HEK293 (cell line): ENCODE results near the gene B4GALT2.
A peak's percentile ranks its signal among the peaks of the same experiment; 100 is the strongest.

ENCODE experiments used
- CTCF ChIA-PET: fragments of 350-600 bp; formaldehyde crosslinking; extraction: SDS; loops from one replicate; lab custom pipeline; 2021; ENCODE audit warnings: antibody characterized with exemption; lab: Yijun Ruan, JAX
- POLR2A ChIA-PET: fragments of 300-600 bp; formaldehyde crosslinking; extraction: SDS; loops from one replicate; lab custom pipeline; 2020; ENCODE audit warnings: antibody characterized with exemption, inconsistent platforms; lab: Yijun Ruan, JAX
- H3K27ac ChIP-seq: fragments of 200-500 bp; sonication (Bioruptor generic); 2 replicates; pipeline ENCODE4 v1.5.1; 2014; ENCODE audit warnings: low read depth, low read length, control low read depth, inconsistent platforms; ENCODE audit errors: extremely low read depth
- H3K36me3 ChIP-seq, 2 experiments: fragments of 200-500 bp in 1 of 2; sonication (Bioruptor generic) in 1 of 2; 1 replicate in 1 of 2; 2 replicates in 1 of 2; pipeline ENCODE4 v1.5.1; 2014 to 2017; ENCODE audit warnings: inconsistent platforms in 2 of 2, low read length in 2 of 2; ENCODE audit not compliant: control insufficient read depth in 2 of 2, insufficient read depth in 1 of 2
- H3K4me1 ChIP-seq: fragments of 200-500 bp; sonication (Bioruptor generic); 2 replicates; pipeline ENCODE4 v1.5.1; 2014; ENCODE audit warnings: mild to moderate bottlenecking, low read length, inconsistent platforms; ENCODE audit not compliant: control insufficient read depth, insufficient read depth
- H3K4me3 ChIP-seq: 2 replicates; pipeline ENCODE4 v1.5.1; 2011; ENCODE audit warnings: low read depth, mild to moderate bottlenecking, control low read depth, low read length, moderate library complexity
- H3K9me3 ChIP-seq: fragments of 200-500 bp; sonication (Bioruptor generic); 2 replicates; pipeline ENCODE4 v1.5.1; 2014; ENCODE audit warnings: low read depth, low read length, inconsistent platforms; ENCODE audit not compliant: control insufficient read depth, insufficient read depth
- BCL11A ChIP-seq: fragments of 450-650 bp; formaldehyde crosslinking; IDR thresholded peaks from 2 replicates; pipeline ENCODE4 v1.5.1; 2016; ENCODE audit warnings: low read depth, missing biosample characterization, missing genetic modification characterization
- GFI1B ChIP-seq: fragments of 450-650 bp; formaldehyde crosslinking; IDR thresholded peaks from 2 replicates; pipeline ENCODE4 v1.5.1; 2016; ENCODE audit warnings: missing biosample characterization, missing genetic modification characterization
- ZFP41 ChIP-seq: fragments of 450-650 bp; formaldehyde crosslinking; IDR thresholded peaks from 2 replicates; pipeline ENCODE4 v1.5.1; 2016; ENCODE audit warnings: missing biosample characterization, missing genetic modification characterization, borderline replicate concordance
- ZNF239 ChIP-seq: fragments of 450-650 bp; formaldehyde crosslinking; IDR thresholded peaks from 2 replicates; pipeline ENCODE4 v1.5.1; 2016; ENCODE audit warnings: missing biosample characterization, missing genetic modification characterization
- ZNF571 ChIP-seq: fragments of 450-650 bp; formaldehyde crosslinking; IDR thresholded peaks from 2 replicates; pipeline ENCODE4 v1.5.0; 2017; ENCODE audit warnings: missing biosample characterization, missing genetic modification characterization
- ZNF654 ChIP-seq: fragments of 450-650 bp; formaldehyde crosslinking; IDR thresholded peaks from 2 replicates; pipeline ENCODE4 v1.5.1; 2016; ENCODE audit warnings: low read depth, missing biosample characterization, missing genetic modification characterization
- TF ChIP-seq, protein P1 (sequence below): fragments of 450-650 bp; formaldehyde crosslinking; IDR thresholded peaks from 2 replicates; pipeline ENCODE4 v1.5.1; 2016; ENCODE audit warnings: missing biosample characterization, missing genetic modification characterization
- TF ChIP-seq, protein P2 (sequence below): fragments of 450-650 bp; formaldehyde crosslinking; IDR thresholded peaks from 2 replicates; pipeline ENCODE4 v1.5.1; 2016; ENCODE audit warnings: missing biosample characterization, missing genetic modification characterization, low read depth
- TF ChIP-seq, protein P3 (sequence below): fragments of 450-650 bp; formaldehyde crosslinking; conservative IDR thresholded peaks from 2 replicates; pipeline ENCODE4 v1.5.1; 2016; ENCODE audit warnings: low read depth, missing biosample characterization, missing genetic modification characterization
- TF ChIP-seq, protein P4 (sequence below): fragments of 450-650 bp; formaldehyde crosslinking; IDR thresholded peaks from 2 replicates; pipeline ENCODE4 v1.5.1; 2016; ENCODE audit warnings: missing biosample characterization, missing genetic modification characterization
- TF ChIP-seq, protein P5 (sequence below): fragments of 450-650 bp; formaldehyde crosslinking; IDR thresholded peaks from 2 replicates; pipeline ENCODE4 v1.5.1; 2016; ENCODE audit warnings: missing biosample characterization, missing genetic modification characterization
- TF ChIP-seq, protein P6 (sequence below): fragments of 450-650 bp; formaldehyde crosslinking; IDR thresholded peaks from 2 replicates; pipeline ENCODE4 v1.5.1; 2017; ENCODE audit warnings: missing biosample characterization, missing genetic modification characterization
- TF ChIP-seq, protein P7 (sequence below): fragments of 450-650 bp; formaldehyde crosslinking; IDR thresholded peaks from 2 replicates; pipeline ENCODE4; 2016; ENCODE audit warnings: missing biosample characterization, missing genetic modification characterization

The B4GALT2 gene

DNA sequence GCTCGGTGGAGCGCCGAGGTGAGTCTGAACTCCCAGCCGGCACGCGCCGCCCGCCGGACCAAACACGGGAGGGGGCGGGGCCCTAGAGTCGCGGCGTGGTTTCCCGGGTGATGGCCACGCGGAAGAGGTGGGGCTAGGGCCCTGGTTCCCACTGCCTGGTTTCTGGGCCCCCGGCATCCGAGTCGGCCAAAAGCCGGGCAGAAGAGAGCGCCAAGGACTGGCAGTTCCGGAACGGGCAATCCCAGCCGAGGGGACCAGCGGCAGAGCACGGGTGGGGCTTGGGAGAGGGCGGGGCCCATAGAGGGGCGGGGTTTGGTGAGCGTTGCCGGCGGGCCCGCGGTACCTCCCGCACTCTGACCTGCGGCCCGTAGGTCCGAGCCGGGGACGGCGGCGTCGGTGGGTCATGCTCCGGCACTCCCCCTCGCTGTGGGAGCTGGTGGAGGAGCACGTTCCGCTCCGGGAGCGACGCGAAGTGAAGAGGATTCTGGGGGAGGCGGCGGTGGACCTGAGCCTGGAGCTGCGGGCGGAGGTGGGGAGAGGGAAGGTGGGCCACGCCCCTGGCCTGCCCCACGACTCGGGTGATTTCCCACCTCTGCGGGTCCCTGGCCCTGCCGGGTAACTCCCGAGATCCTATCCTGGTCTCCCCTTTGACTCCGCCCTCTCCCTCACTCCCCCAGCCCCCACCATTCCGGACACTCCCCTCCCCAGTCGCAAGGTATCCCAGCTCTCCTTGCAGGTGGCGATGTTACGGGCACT is 12.6 kb downstream of the B4GALT2 start, which contains the start of gene CCDC24 (continued):
- TF ChIP-seq, protein P1, sequence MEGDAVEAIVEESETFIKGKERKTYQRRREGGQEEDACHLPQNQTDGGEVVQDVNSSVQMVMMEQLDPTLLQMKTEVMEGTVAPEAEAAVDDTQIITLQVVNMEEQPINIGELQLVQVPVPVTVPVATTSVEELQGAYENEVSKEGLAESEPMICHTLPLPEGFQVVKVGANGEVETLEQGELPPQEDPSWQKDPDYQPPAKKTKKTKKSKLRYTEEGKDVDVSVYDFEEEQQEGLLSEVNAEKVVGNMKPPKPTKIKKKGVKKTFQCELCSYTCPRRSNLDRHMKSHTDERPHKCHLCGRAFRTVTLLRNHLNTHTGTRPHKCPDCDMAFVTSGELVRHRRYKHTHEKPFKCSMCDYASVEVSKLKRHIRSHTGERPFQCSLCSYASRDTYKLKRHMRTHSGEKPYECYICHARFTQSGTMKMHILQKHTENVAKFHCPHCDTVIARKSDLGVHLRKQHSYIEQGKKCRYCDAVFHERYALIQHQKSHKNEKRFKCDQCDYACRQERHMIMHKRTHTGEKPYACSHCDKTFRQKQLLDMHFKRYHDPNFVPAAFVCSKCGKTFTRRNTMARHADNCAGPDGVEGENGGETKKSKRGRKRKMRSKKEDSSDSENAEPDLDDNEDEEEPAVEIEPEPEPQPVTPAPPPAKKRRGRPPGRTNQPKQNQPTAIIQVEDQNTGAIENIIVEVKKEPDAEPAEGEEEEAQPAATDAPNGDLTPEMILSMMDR (tag by site-specific recombination), result 0 out of 2 replicates have a peak, but pooled peaks have one; percentile 25
- TF ChIP-seq, protein P2, sequence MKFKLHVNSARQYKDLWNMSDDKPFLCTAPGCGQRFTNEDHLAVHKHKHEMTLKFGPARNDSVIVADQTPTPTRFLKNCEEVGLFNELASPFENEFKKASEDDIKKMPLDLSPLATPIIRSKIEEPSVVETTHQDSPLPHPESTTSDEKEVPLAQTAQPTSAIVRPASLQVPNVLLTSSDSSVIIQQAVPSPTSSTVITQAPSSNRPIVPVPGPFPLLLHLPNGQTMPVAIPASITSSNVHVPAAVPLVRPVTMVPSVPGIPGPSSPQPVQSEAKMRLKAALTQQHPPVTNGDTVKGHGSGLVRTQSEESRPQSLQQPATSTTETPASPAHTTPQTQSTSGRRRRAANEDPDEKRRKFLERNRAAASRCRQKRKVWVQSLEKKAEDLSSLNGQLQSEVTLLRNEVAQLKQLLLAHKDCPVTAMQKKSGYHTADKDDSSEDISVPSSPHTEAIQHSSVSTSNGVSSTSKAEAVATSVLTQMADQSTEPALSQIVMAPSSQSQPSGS (tag by site-specific recombination), result no peak
- TF ChIP-seq GFI1B (tag by site-specific recombination) (no peak), ZNF239 (tag by site-specific recombination) (no peak), ZNF571 (tag by site-specific recombination) (no peak), ZFP41 (no peak)
- TF ChIP-seq, protein P3, sequence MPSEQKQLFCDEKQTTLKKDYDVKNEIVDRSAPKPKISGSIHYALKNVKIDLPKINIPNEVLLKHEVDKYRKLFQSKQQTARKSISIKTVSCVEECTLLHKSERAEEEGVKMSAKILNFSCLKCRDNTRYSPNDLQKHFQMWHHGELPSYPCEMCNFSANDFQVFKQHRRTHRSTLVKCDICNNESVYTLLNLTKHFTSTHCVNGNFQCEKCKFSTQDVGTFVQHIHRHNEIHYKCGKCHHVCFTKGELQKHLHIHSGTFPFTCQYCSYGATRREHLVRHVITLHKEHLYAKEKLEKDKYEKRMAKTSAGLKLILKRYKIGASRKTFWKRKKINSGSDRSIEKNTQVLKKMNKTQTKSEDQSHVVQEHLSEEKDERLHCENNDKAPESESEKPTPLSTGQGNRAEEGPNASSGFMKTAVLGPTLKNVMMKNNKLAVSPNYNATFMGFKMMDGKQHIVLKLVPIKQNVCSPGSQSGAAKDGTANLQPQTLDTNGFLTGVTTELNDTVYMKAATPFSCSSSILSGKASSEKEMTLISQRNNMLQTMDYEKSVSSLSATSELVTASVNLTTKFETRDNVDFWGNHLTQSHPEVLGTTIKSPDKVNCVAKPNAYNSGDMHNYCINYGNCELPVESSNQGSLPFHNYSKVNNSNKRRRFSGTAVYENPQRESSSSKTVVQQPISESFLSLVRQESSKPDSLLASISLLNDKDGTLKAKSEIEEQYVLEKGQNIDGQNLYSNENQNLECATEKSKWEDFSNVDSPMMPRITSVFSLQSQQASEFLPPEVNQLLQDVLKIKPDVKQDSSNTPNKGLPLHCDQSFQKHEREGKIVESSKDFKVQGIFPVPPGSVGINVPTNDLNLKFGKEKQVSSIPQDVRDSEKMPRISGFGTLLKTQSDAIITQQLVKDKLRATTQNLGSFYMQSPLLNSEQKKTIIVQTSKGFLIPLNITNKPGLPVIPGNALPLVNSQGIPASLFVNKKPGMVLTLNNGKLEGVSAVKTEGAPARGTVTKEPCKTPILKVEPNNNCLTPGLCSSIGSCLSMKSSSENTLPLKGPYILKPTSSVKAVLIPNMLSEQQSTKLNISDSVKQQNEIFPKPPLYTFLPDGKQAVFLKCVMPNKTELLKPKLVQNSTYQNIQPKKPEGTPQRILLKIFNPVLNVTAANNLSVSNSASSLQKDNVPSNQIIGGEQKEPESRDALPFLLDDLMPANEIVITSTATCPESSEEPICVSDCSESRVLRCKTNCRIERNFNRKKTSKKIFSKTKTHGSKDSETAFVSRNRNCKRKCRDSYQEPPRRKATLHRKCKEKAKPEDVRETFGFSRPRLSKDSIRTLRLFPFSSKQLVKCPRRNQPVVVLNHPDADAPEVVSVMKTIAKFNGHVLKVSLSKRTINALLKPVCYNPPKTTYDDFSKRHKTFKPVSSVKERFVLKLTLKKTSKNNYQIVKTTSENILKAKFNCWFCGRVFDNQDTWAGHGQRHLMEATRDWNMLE, result no peak
- TF ChIP-seq, protein P4, sequence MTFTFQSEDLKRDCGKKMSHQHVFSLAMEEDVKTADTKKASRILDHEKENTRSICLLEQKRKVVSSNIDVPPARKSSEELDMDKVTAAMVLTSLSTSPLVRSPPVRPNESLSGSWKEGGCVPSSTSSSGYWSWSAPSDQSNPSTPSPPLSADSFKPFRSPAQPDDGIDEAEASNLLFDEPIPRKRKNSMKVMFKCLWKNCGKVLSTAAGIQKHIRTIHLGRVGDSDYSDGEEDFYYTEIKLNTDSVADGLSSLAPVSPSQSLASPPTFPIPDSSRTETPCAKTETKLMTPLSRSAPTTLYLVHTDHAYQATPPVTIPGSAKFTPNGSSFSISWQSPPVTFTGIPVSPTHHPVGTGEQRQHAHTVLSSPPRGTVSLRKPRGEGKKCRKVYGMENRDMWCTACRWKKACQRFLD, result no peak
- TF ChIP-seq, protein P5, sequence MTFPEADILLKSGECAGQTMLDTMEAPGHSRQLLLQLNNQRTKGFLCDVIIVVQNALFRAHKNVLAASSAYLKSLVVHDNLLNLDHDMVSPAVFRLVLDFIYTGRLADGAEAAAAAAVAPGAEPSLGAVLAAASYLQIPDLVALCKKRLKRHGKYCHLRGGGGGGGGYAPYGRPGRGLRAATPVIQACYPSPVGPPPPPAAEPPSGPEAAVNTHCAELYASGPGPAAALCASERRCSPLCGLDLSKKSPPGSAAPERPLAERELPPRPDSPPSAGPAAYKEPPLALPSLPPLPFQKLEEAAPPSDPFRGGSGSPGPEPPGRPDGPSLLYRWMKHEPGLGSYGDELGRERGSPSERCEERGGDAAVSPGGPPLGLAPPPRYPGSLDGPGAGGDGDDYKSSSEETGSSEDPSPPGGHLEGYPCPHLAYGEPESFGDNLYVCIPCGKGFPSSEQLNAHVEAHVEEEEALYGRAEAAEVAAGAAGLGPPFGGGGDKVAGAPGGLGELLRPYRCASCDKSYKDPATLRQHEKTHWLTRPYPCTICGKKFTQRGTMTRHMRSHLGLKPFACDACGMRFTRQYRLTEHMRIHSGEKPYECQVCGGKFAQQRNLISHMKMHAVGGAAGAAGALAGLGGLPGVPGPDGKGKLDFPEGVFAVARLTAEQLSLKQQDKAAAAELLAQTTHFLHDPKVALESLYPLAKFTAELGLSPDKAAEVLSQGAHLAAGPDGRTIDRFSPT, result 0 out of 2 replicates have a peak, but pooled peaks have one; percentile 17

DNA sequence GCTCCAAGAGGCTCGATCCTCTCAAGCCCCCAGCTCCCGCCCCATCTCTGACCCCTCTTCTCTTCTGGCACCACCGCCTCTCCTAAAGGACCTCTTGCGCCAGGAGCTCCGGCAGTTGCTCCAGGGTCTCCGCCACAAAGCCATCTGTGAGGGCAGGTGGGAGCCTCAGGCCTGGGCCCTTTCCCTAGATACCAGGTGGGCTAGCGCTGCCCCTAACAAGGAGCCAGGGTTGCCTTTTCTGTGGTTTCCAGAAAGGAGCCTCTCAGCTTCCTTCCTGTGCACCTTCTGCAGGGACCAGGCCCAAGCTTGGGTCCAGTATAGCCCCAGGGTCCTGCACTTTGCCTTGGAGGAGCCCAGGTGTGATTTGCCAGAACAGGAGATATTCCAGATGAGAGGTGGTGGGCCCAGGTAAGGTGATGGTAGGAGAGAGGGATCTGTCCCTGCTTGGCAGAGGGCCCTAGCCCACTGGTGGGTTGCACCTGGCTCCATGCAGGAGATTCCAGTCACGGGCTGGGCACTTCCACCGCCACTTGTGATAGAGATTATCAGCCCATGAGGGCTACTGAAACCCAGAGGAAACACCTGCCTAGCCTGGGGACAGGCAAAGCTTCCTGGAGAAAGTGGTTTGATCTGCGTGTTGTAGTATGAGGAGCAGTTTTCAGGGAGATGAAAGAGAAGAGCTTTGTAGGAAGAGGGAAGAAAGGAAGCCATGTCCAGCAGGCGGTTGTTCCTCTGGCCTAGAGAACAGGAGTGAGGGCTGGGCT is 13.4 kb downstream of the B4GALT2 start:
- Histone ChIP-seq H3K4me1 (no peaks in the 10 kb centered on the region), H3K36me3 (peaks cover 0 to 7% of the 10 kb centered on the region in 2 experiments; a peak in 2 of 3 replicates), H3K9me3 (no peaks in the 10 kb centered on the region), H3K27ac (no peak overlapping the region), H3K4me3 (peak overlapping the region; percentile 72)
- TF ChIP-seq, protein P6, sequence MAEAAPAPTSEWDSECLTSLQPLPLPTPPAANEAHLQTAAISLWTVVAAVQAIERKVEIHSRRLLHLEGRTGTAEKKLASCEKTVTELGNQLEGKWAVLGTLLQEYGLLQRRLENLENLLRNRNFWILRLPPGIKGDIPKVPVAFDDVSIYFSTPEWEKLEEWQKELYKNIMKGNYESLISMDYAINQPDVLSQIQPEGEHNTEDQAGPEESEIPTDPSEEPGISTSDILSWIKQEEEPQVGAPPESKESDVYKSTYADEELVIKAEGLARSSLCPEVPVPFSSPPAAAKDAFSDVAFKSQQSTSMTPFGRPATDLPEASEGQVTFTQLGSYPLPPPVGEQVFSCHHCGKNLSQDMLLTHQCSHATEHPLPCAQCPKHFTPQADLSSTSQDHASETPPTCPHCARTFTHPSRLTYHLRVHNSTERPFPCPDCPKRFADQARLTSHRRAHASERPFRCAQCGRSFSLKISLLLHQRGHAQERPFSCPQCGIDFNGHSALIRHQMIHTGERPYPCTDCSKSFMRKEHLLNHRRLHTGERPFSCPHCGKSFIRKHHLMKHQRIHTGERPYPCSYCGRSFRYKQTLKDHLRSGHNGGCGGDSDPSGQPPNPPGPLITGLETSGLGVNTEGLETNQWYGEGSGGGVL (tag by site-specific recombination), result peak; percentile 1; the same call in 1 of the 2 replicates
- TF ChIP-seq BCL11A (tag by site-specific recombination) (no peak), ZNF654 (no peak)
- TF ChIP-seq, protein P7, sequence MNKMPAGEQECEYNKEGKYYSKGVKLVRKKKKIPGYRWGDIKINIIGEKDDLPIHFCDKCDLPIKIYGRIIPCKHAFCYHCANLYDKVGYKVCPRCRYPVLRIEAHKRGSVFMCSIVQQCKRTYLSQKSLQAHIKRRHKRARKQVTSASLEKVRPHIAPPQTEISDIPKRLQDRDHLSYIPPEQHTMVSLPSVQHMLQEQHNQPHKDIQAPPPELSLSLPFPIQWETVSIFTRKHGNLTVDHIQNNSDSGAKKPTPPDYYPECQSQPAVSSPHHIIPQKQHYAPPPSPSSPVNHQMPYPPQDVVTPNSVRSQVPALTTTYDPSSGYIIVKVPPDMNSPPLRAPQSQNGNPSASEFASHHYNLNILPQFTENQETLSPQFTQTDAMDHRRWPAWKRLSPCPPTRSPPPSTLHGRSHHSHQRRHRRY (tag by site-specific recombination), result no peak
- ChIA-PET POLR2A (interaction anchor here (0.5 to 1.8 kb wide), 5 partner anchors 16 to 508 kb away, joined by 3 to 15 read pairs (median 4); partner anchors contain the start of genes ATP6V0B and DPH2), CTCF (interaction anchor here (0.6 to 6.5 kb wide), 9 partner anchors 11 to 340 kb away, joined by 3 to 53 read pairs (median 5); no protein-coding TSS in a partner anchor)
